ENCODE data around the gene ACLY.

Gene ACLY

GRCh38 chr17:41864836-41865595, 53.7 kb downstream of the ACLY start, which contains the start of gene KLHL11 (continued):
- TF ChIP-seq ATF2 (tag by site-specific recombination; IDR thresholded peaks at IDR 0.05; ENCODE audit: low read depth) (no peak), ZNF704 (tag by site-specific recombination; IDR thresholded peaks at IDR 0.05) (no peak), MEIS1 (CRISPR knock-in tag; IDR thresholded peaks at IDR 0.05; ENCODE audit: borderline replicate concordance) (0 out of 2 replicates have a peak, but pooled peaks have one; percentile 38), BCL6B (tag by site-specific recombination; IDR thresholded peaks at IDR 0.05) (no peak), FEZF1 (tag by site-specific recombination; IDR thresholded peaks at IDR 0.05) (no peak), ZNF837 (tag by site-specific recombination; IDR thresholded peaks at IDR 0.05) (no peak), ZNF514 (tag by site-specific recombination; IDR thresholded peaks at IDR 0.05) (no peak), REST (tag by site-specific recombination; IDR thresholded peaks at IDR 0.05) (0 out of 2 replicates have a peak, but pooled peaks have one; percentile 29), ZNF10 (tag by site-specific recombination; IDR thresholded peaks at IDR 0.05) (no peak), ZNF292 (tag by site-specific recombination; IDR thresholded peaks at IDR 0.05; ENCODE audit: borderline replicate concordance, low read depth) (no peak), OVOL3 (tag by site-specific recombination; IDR thresholded peaks at IDR 0.05) (no peak), ZBTB20 (tag by site-specific recombination; IDR thresholded peaks at IDR 0.05) (peak; percentile 76), IKZF3 (tag by site-specific recombination; IDR thresholded peaks at IDR 0.05) (peak; percentile 72; the same call in 1 of the 2 replicates), ZFP37 (tag by site-specific recombination; IDR thresholded peaks at IDR 0.05) (peak; percentile 84; the same call in 1 of the 2 replicates), ZNF664 (tag by site-specific recombination; IDR thresholded peaks at IDR 0.05) (no peak), ZNF76 (tag by site-specific recombination; IDR thresholded peaks at IDR 0.05; ENCODE audit: borderline replicate concordance, low read depth) (peak; percentile 88), ZNF18 (tag by site-specific recombination; IDR thresholded peaks at IDR 0.05) (no peak), ZNF214 (tag by site-specific recombination; IDR thresholded peaks at IDR 0.05; ENCODE audit: borderline replicate concordance) (no peak), ZNF558 (tag by site-specific recombination; IDR thresholded peaks at IDR 0.05) (no peak), YY1 (tag by site-specific recombination; IDR thresholded peaks at IDR 0.05) (peak; percentile 95), KLF17 (tag by site-specific recombination; IDR thresholded peaks at IDR 0.05) (peak; percentile 29; the same call in 1 of the 2 replicates), SP7 (tag by site-specific recombination; IDR thresholded peaks at IDR 0.05) (peak; percentile 53; the same call in 1 of the 2 replicates), ZNF2 (tag by site-specific recombination; IDR thresholded peaks at IDR 0.05) (peak; percentile 62; the same call in 1 of the 2 replicates), ZNF501 (tag by site-specific recombination; IDR thresholded peaks at IDR 0.05) (0 out of 2 replicates have a peak, but pooled peaks have one; percentile 46), ZBTB49 (tag by site-specific recombination; IDR thresholded peaks at IDR 0.05; ENCODE audit: low read depth) (no peak)

All from HEK293 (cell line).